Uterus (tissue), 2 donors: ENCODE measurements around the gene LMOD2.

Source experiments
- POLR2A ChIP-seq, 2 donors: fragments of 450-650 bp; IDR thresholded peaks; one replicate each; pipeline ENCODE4 v1.6.1; 2016; ENCODE audit warnings: antibody characterized with exemption in 2 of 2, mild to moderate bottlenecking in 1 of 2, moderate library complexity in 1 of 2
- TF ChIP-seq, protein P1 (sequence below), 4 experiments: fragments of 200-600 bp in 2 of 4; fragments of 450-650 bp in 2 of 4; sonication (generic) in 2 of 4; IDR thresholded peaks; one replicate each; pipeline ENCODE4 v1.5.1; 2016 to 2019; ENCODE audit warnings: antibody characterized with exemption in 4 of 4, mild to moderate bottlenecking in 2 of 4, moderate library complexity in 1 of 4

- TF ChIP-seq, protein P1, sequence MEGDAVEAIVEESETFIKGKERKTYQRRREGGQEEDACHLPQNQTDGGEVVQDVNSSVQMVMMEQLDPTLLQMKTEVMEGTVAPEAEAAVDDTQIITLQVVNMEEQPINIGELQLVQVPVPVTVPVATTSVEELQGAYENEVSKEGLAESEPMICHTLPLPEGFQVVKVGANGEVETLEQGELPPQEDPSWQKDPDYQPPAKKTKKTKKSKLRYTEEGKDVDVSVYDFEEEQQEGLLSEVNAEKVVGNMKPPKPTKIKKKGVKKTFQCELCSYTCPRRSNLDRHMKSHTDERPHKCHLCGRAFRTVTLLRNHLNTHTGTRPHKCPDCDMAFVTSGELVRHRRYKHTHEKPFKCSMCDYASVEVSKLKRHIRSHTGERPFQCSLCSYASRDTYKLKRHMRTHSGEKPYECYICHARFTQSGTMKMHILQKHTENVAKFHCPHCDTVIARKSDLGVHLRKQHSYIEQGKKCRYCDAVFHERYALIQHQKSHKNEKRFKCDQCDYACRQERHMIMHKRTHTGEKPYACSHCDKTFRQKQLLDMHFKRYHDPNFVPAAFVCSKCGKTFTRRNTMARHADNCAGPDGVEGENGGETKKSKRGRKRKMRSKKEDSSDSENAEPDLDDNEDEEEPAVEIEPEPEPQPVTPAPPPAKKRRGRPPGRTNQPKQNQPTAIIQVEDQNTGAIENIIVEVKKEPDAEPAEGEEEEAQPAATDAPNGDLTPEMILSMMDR (IDR thresholded peaks at IDR 0.05), result no peak
- no peak for TF ChIP-seq POLR2A (IDR thresholded peaks at IDR 0.05)
Observed at GRCh38 chr7:123641901-123642300, 13.8 kb upstream of the LMOD2 start.
